GM12892 (cell line): ENCODE data around the gene KCNK5.

Experiments used
- POLR2A ChIP-seq: IDR thresholded peaks from 2 replicates; pipeline ENCODE4 v1.6.1; 2011; ENCODE audit warnings: low read depth, low read length, control low read depth
- POLR2AphosphoS5 ChIP-seq: IDR thresholded peaks from 2 replicates; pipeline ENCODE4 v1.6.1; 2011; ENCODE audit warnings: low read depth, low read length, control low read depth
- TAF1 ChIP-seq: IDR thresholded peaks from 2 replicates; pipeline ENCODE4 v1.6.1; 2011; ENCODE audit warnings: low read depth, mild to moderate bottlenecking, control low read depth, low read length, borderline replicate concordance

- TF ChIP-seq POLR2A (no peak), POLR2AphosphoS5 (no peak), TAF1 (no peak)
Measured at GRCh38 chr6:39228111-39228971, 934 bp downstream of the KCNK5 start.
